HCT116 (cell line): ENCODE results near the gene PI4K2A. TPM values are rescaled to one million over a fixed set of nuclear protein-coding genes. Genes with fewer than 3 reads are reported as not detected.

ENCODE experiments used
- ATAC-seq: fragments of 200-7000 bp; cut with Tn5 transposase; 2 replicates; pipeline ENCODE4 v1.9.1; 2020; ENCODE audit warnings: mild to moderate bottlenecking, moderate library complexity
- BruUV-seq: library from RNA; stranded (reverse); fragments of 400-500 nt; replicated peaks from 2 replicates; lab custom pipeline; 2021; lab: Mats Ljungman, UMichigan
- CTCF ChIA-PET: fragments of 300-600 bp; sonication (Branson Sonifier 250); formaldehyde crosslinking; loops from one replicate; lab custom pipeline; 2021; ENCODE audit warnings: antibody characterized with exemption; lab: Charles Lee
- POLR2A ChIA-PET: fragments of 300-600, 350-600 bp; sonication (Branson Sonifier 250); formaldehyde crosslinking; loops from one replicate; lab custom pipeline; 2021; ENCODE audit warnings: antibody characterized with exemption; lab: Charles Lee
- RAD21 ChIA-PET, 2 experiments: fragments of 300-600 bp; sonication (Branson Sonifier 250); formaldehyde crosslinking; loops; one replicate each; lab custom pipeline; 2023; ENCODE audit warnings: low total read pairs in 2 of 2; ENCODE audit not compliant: uncharacterized antibody in 2 of 2, unreplicated experiment in 2 of 2, low non-redundant PET in 1 of 2; lab: Charles Lee
- DNase-seq: peaks from one replicate; pipeline ENCODE4 v3.0.0-alpha.2; 2010; ENCODE audit warnings: low read depth, low spot score
- H2AFZ ChIP-seq: fragments of 200-600 bp; shearing (Covaris generic), sonication (generic); 2 replicates; pipeline ENCODE4 v1.6.1; 2017; ENCODE audit warnings: low read depth, mixed run types, mixed read lengths, antibody characterized with exemption, low read length; ENCODE audit not compliant: poor library complexity, severe bottlenecking
- H3K27ac ChIP-seq: 2 replicates; pipeline ENCODE4 v1.5.1; 2012; ENCODE audit warnings: low read depth, low read length
- H3K27me3 ChIP-seq: fragments of 200-600 bp; sonication (generic); 2 replicates; pipeline ENCODE4 v1.6.1; 2016; ENCODE audit warnings: mixed run types, low read length, mixed read lengths; ENCODE audit not compliant: insufficient read depth
- H3K36me3 ChIP-seq, 2 experiments: fragments of 200-500 bp in 1 of 2; fragments of 200-600 bp in 1 of 2; sonication (Bioruptor generic) in 1 of 2; sonication (generic) in 1 of 2; 2 replicates each; pipeline versions ENCODE4 v1.5.1 to v1.6.1; 2014 to 2016; ENCODE audit warnings: low read length in 2 of 2, inconsistent platforms in 1 of 2, mixed read lengths in 1 of 2, mixed run types in 1 of 2; ENCODE audit not compliant: insufficient read depth in 2 of 2, control insufficient read depth in 1 of 2
- H3K4me1 ChIP-seq, 2 experiments: fragments of 200-600 bp in 1 of 2; sonication (generic) in 1 of 2; 2 replicates each; pipeline versions ENCODE4 v1.5.1 to v1.6.1; 2012 to 2017; ENCODE audit warnings: low read length in 2 of 2, inconsistent platforms in 1 of 2, mild to moderate bottlenecking in 1 of 2, mixed read lengths in 1 of 2, mixed run types in 1 of 2, moderate library complexity in 1 of 2; ENCODE audit not compliant: insufficient read depth in 2 of 2, control insufficient read depth in 1 of 2
- H3K4me2 ChIP-seq: fragments of 200-600 bp; sonication (generic); 2 replicates; pipeline ENCODE4 v1.6.1; 2017; ENCODE audit warnings: mixed run types, low read length, mixed read lengths
- H3K4me3 ChIP-seq, 2 experiments: fragments of 200-600 bp in 1 of 2; sonication (generic) in 1 of 2; replicated peaks in 1 of 2; 2 replicates each; pipeline ENCODE4 v1.5.1; 2011 to 2016; ENCODE audit warnings: low read length in 2 of 2, control low read depth in 1 of 2, low read depth in 1 of 2, mild to moderate bottlenecking in 1 of 2, mixed read lengths in 1 of 2, mixed run types in 1 of 2
- H3K79me2 ChIP-seq: fragments of 200-600 bp; sonication (generic); 2 replicates; pipeline ENCODE4 v1.6.1; 2017; ENCODE audit warnings: mild to moderate bottlenecking, mixed run types, low read length, moderate library complexity, mixed read lengths; ENCODE audit not compliant: insufficient read depth
- H3K9ac ChIP-seq: fragments of 200-600 bp; sonication (generic); 2 replicates; pipeline ENCODE4 v1.6.1; 2016; ENCODE audit warnings: low read length, mixed read lengths
- H3K9me2 ChIP-seq: fragments of 200-600 bp; sonication (generic), shearing (Covaris generic); 2 replicates; pipeline ENCODE4 v1.6.1; 2017; ENCODE audit warnings: mixed run types, mild to moderate bottlenecking, moderate library complexity; ENCODE audit not compliant: insufficient read depth
- H3K9me3 ChIP-seq, 2 experiments: fragments of 200-500 bp in 1 of 2; fragments of 200-600 bp in 1 of 2; sonication (Bioruptor generic) in 1 of 2; sonication (generic) in 1 of 2; 2 replicates each; pipeline ENCODE4 v1.6.1; 2014 to 2017; ENCODE audit warnings: low read length in 2 of 2, mixed read lengths in 2 of 2, inconsistent platforms in 1 of 2, low read depth in 1 of 2, mild to moderate bottlenecking in 1 of 2, mixed run types in 1 of 2, moderate library complexity in 1 of 2; ENCODE audit not compliant: control insufficient read depth in 1 of 2, insufficient read depth in 1 of 2
- H4K20me1 ChIP-seq: fragments of 200-600 bp; sonication (generic), shearing (Covaris generic); 2 replicates; pipeline ENCODE4 v1.6.1; 2017; ENCODE audit warnings: mixed run types, mild to moderate bottlenecking, moderate library complexity; ENCODE audit not compliant: insufficient read depth
- CBX3 ChIP-seq: IDR thresholded peaks from 2 replicates; pipeline ENCODE4 v1.6.1; 2012; ENCODE audit warnings: low read depth
- EGR1 ChIP-seq: IDR thresholded peaks from 2 replicates; pipeline ENCODE4 v1.6.1; 2012; ENCODE audit warnings: low read depth
- ELF1 ChIP-seq: IDR thresholded peaks from 2 replicates; pipeline ENCODE4 v1.6.1; 2012; ENCODE audit warnings: low read depth, borderline replicate concordance
- EZH2 ChIP-seq: fragments of 200-600 bp; sonication (generic); IDR thresholded peaks from 2 replicates; pipeline ENCODE4 v1.6.1; 2017; ENCODE audit warnings: antibody characterized with exemption, mixed run types
- EZH2phosphoT487 ChIP-seq: fragments of 200-600 bp; IDR thresholded peaks from 2 replicates; pipeline ENCODE4 v1.6.1; 2018; ENCODE audit warnings: antibody characterized with exemption, borderline replicate concordance
- JUND ChIP-seq: IDR thresholded peaks from 2 replicates; pipeline ENCODE4 v1.6.1; 2012
- POLR2A ChIP-seq: IDR thresholded peaks from 2 replicates; pipeline ENCODE4 v1.7.0; 2011; ENCODE audit warnings: borderline replicate concordance; ENCODE audit not compliant: insufficient read depth, insufficient read length; ENCODE audit errors: extremely low read depth
- TCF7L2 ChIP-seq: IDR thresholded peaks from 2 replicates; pipeline ENCODE4 v1.7.0; 2011; ENCODE audit warnings: borderline replicate concordance, inconsistent platforms; ENCODE audit not compliant: insufficient read depth, insufficient read length; ENCODE audit errors: extremely low read depth
- YY1 ChIP-seq: IDR thresholded peaks from 2 replicates; pipeline ENCODE4 v1.6.1; 2011; ENCODE audit warnings: low read length, low read depth, moderate library complexity, mild to moderate bottlenecking; ENCODE audit not compliant: insufficient replicate concordance; ENCODE audit errors: extremely low read depth
- ZFX ChIP-seq: fragments of 450-650 bp; IDR thresholded peaks from 2 replicates; pipeline ENCODE4 v1.6.1; 2017
- intact Hi-C: fragments of 100-400 bp; cut with micrococcal nuclease; formaldehyde crosslinking; loops from 2 replicates; pipeline ENCODE4 v1.10.0; 2022
- total RNA-seq: library from RNA; stranded (reverse); gene quantifications from one replicate; pipeline ENCODE4 v1.2.1, GENCODE V29; 2021; ENCODE audit not compliant: unreplicated experiment
- TF ChIP-seq, protein P1 (sequence below): IDR thresholded peaks from 2 replicates; pipeline ENCODE4 v1.6.1; 2012
- TF ChIP-seq, protein P2 (sequence below): IDR thresholded peaks from 2 replicates; pipeline ENCODE4 v1.6.1; 2012

Gene PI4K2A
- total RNA-seq, 1 experiment from 2014 or later = 20.0 TPM

DNA sequence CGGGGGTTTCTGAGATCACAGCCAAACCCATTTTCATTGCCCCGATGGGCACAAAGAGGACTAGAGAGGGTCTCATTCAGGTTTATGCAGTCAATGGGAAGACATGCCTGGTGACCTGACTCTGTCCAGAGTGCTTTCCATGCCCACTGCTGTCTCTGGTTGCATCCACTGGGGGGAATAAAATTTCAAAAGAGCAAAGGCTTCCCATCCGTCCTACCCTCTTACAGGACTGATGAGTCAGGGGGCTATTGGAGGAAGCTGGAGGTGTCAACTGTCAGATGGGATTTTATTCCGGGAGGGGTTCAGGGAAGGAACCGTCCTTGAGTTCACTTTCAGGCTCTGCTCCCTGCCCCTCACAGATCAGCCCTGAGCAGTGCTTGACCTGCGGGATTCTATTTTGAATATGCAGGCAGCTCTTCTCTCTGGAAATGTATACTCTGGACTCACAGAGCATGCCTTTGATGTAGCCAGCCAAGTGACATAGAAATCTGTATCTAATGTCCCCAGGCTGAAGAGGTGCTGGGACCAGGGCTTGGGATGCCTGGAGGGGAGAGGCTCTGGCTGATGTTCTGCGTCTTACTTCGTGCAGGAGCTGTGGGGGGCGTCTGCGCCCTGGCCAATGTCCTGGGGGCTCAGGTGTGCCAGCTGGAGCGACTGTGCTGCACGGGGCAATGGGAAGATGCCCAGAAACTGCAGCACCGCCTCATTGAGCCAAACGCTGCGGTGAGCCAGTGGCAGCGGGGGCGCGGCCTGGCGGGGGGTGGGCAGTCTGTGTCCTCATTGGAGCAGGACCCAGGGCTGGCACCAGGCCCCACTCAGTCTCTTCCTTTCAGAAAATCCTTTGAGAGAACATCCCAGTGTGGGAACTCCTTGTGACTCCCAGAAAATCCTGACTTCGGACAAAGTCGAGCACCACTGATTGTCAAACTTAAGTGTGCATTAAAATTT lies 38.9 kb upstream of the PI4K2A start:
- POLR2A ChIA-PET = no interaction called here
- Histone ChIP-seq H3K36me3 (no peaks in the 10 kb centered on the region), H3K4me1 (peaks cover 17 to 20% of the 10 kb centered on the region in 2 experiments), H3K4me3 (no peak overlapping the region), H3K27ac (no peak overlapping the region), H3K9ac (no peak overlapping the region), H3K79me2 (no peaks in the 10 kb centered on the region), H3K27me3 (no peaks in the 10 kb centered on the region), H3K9me2 (no peaks in the 10 kb centered on the region)
- DNase-seq = no peak
- RAD21 ChIA-PET = no interaction called here
- no peak for ATAC-seq
- intact Hi-C loops = no loop called here
- TF ChIP-seq POLR2A (no peak), JUND (no peak), ELF1 (no peak), ZFX (no peak), EZH2 (no peak), YY1 (no peak), EGR1 (no peak), EZH2phosphoT487 (no peak), CBX3 (no peak), TCF7L2 (no peak)
- TF ChIP-seq, protein P1, sequence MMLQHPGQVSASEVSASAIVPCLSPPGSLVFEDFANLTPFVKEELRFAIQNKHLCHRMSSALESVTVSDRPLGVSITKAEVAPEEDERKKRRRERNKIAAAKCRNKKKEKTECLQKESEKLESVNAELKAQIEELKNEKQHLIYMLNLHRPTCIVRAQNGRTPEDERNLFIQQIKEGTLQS = no peak
- TF ChIP-seq, protein P2, sequence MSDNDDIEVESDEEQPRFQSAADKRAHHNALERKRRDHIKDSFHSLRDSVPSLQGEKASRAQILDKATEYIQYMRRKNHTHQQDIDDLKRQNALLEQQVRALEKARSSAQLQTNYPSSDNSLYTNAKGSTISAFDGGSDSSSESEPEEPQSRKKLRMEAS = no peak
- TF ChIP-seq, all 23 proteins: peak for 0
- BruUV-seq = no TSS peak
- Histone ChIP-seq H4K20me1 (no peaks in the 10 kb centered on the region), H2AFZ (no peak overlapping the region), H3K9me3 (no peaks in the 10 kb centered on the region), H3K4me2 (no peak overlapping the region)
- CTCF ChIA-PET = no interaction called here
